SU-DHL-6 (cell line): ENCODE measurements around the gene RANBP17.

Experiments used
- CTCF ChIP-seq: fragments of 200-600 bp; sonication (generic); IDR thresholded peaks from one replicate; pipeline ENCODE4 v1.5.1; 2017; ENCODE audit warnings: antibody characterized with exemption, mild to moderate bottlenecking, low read length, moderate library complexity; ENCODE audit not compliant: insufficient read depth, poor library complexity, severe bottlenecking
- EZH2phosphoT487 ChIP-seq: fragments of 200-600 bp; sonication (generic), shearing (Covaris generic); conservative IDR thresholded peaks from 2 replicates; pipeline ENCODE4 v1.6.1; 2018; ENCODE audit warnings: mild to moderate bottlenecking, antibody characterized with exemption, low read length, moderate library complexity, mixed read lengths

- TF ChIP-seq CTCF = no peak
- no peak for TF ChIP-seq EZH2phosphoT487
Observed at GRCh38 chr5:170963521-170963920, 101.7 kb downstream of the RANBP17 start.
